SK-N-SH (cell line): Measurements from ENCODE around the gene VLDLR. TPM values are rescaled to one million over a fixed set of nuclear protein-coding genes. Genes with fewer than 3 reads are reported as not detected.

Source experiments
- CTCF ChIA-PET: fragments of 300-600, 350-600 bp; formaldehyde crosslinking; extraction: SDS; loops from one replicate; lab custom pipeline; 2021; lab: Yijun Ruan, JAX
- POLR2A ChIA-PET: fragments of 350-600 bp; sonication (Branson Sonifier 250); formaldehyde crosslinking; extraction: SDS; loops from one replicate; lab custom pipeline; 2020; ENCODE audit warnings: antibody characterized with exemption, inconsistent platforms; lab: Yijun Ruan, JAX
- DNase-seq: peaks from one replicate; pipeline ENCODE4 v3.0.0; 2012
- H2AFZ ChIP-seq: fragments of 200-600 bp; sonication (generic); 2 replicates; pipeline ENCODE4 v1.8.1; 2016; ENCODE audit warnings: antibody characterized with exemption, mild to moderate bottlenecking, low read depth
- H3F3A ChIP-seq: fragments of 200-600 bp; sonication (generic); replicated peaks from 2 replicates; pipeline ENCODE3; 2016; ENCODE audit warnings: antibody characterized with exemption, mild to moderate bottlenecking; ENCODE audit not compliant: insufficient read depth
- H3K27ac ChIP-seq, 2 experiments: fragments of 200-500 bp in 1 of 2; fragments of 200-600 bp in 1 of 2; sonication (Bioruptor generic) in 1 of 2; sonication (generic), shearing (Covaris generic) in 1 of 2; 2 replicates each; pipeline versions ENCODE4 v1.5.1 to v1.6.1; 2014 to 2016; ENCODE audit warnings: low read depth in 2 of 2, inconsistent platforms in 1 of 2, low read length in 1 of 2, mild to moderate bottlenecking in 1 of 2, mixed read lengths in 1 of 2
- H3K27me3 ChIP-seq: fragments of 200-600 bp; sonication (generic), shearing (Covaris generic); 2 replicates; pipeline ENCODE4 v1.6.1; 2016; ENCODE audit warnings: mixed run types; ENCODE audit not compliant: insufficient read depth
- H3K36me3 ChIP-seq, 2 experiments: fragments of 200-500 bp in 1 of 2; fragments of 200-600 bp in 1 of 2; sonication (Bioruptor generic) in 1 of 2; sonication (generic) in 1 of 2; replicated peaks in 1 of 2; 2 replicates each; pipeline versions ENCODE3 to v1.5.1; 2014 to 2016; ENCODE audit warnings: low read length in 1 of 2, mild to moderate bottlenecking in 1 of 2; ENCODE audit not compliant: insufficient read depth in 2 of 2, control insufficient read depth in 1 of 2
- H3K4me1 ChIP-seq, 2 experiments: fragments of 200-500 bp in 1 of 2; fragments of 200-600 bp in 1 of 2; sonication (Bioruptor generic) in 1 of 2; sonication (generic), shearing (Covaris generic) in 1 of 2; 2 replicates each; pipeline versions ENCODE4 v1.5.1 to v1.6.1; 2014 to 2016; ENCODE audit warnings: low read depth in 1 of 2, low read length in 1 of 2, mixed run types in 1 of 2; ENCODE audit not compliant: insufficient read depth in 2 of 2, control insufficient read depth in 1 of 2
- H3K4me2 ChIP-seq: fragments of 200-600 bp; sonication (generic), shearing (Covaris generic); 2 replicates; pipeline ENCODE4 v1.6.1; 2017; ENCODE audit warnings: mixed run types
- H3K4me3 ChIP-seq, 2 experiments: fragments of 200-500 bp in 1 of 2; fragments of 200-600 bp in 1 of 2; sonication (Bioruptor generic) in 1 of 2; sonication (generic), shearing (Covaris generic) in 1 of 2; 2 replicates each; pipeline versions ENCODE4 v1.5.1 to v1.8.1; 2014 to 2016; ENCODE audit warnings: low read depth in 2 of 2, inconsistent platforms in 1 of 2, low read length in 1 of 2, mild to moderate bottlenecking in 1 of 2, mixed read lengths in 1 of 2, moderate library complexity in 1 of 2
- H3K79me2 ChIP-seq: fragments of 200-600 bp; sonication (generic); 2 replicates; pipeline ENCODE4 v1.8.1; 2017; ENCODE audit warnings: mild to moderate bottlenecking; ENCODE audit not compliant: insufficient read depth
- H3K9ac ChIP-seq: fragments of 200-600 bp; sonication (generic); 2 replicates; pipeline ENCODE4 v1.6.1; 2017; ENCODE audit warnings: mixed run types
- H3K9me2 ChIP-seq: fragments of 200-600 bp; sonication (generic); 2 replicates; pipeline ENCODE4 v1.6.1; 2017; ENCODE audit warnings: mixed run types
- H3K9me3 ChIP-seq: fragments of 200-600 bp; sonication (generic); 2 replicates; pipeline ENCODE4 v1.6.1; 2017; ENCODE audit warnings: mixed run types, mild to moderate bottlenecking, moderate library complexity
- H4K20me1 ChIP-seq: fragments of 200-600 bp; sonication (generic); 2 replicates; pipeline ENCODE4 v1.6.1; 2017; ENCODE audit warnings: mild to moderate bottlenecking, mixed run types; ENCODE audit not compliant: insufficient read depth
- ELF1 ChIP-seq: IDR thresholded peaks from 2 replicates; pipeline ENCODE4 v1.4.0; 2012
- EP300 ChIP-seq, 2 experiments: IDR thresholded peaks; 2 replicates each; pipeline versions ENCODE4 v1.4.0 to v1.6.1; 2012; ENCODE audit warnings: borderline replicate concordance in 1 of 2, low read depth in 1 of 2, low read length in 1 of 2
- EZH2phosphoT487 ChIP-seq: fragments of 200-600 bp; sonication (generic); IDR thresholded peaks from 2 replicates; pipeline ENCODE4 v1.6.1; 2017; ENCODE audit warnings: low read depth, mixed run types, mild to moderate bottlenecking, antibody characterized with exemption, moderate library complexity, borderline replicate concordance
- FOXJ3 ChIP-seq: sonication (generic); formaldehyde crosslinking; IDR thresholded peaks from 2 replicates; pipeline ENCODE4 v1.5.1; 2020; ENCODE audit warnings: mild to moderate bottlenecking, missing genetic modification reagents
- IRF3 ChIP-seq: fragments of 150-350 bp; IDR thresholded peaks from 2 replicates; pipeline ENCODE4 v1.6.1; 2016; ENCODE audit warnings: mild to moderate bottlenecking, low read depth, low read length
- JUND ChIP-seq: IDR thresholded peaks from 2 replicates; pipeline ENCODE4 v1.4.0; 2012
- MEF2A ChIP-seq: IDR thresholded peaks from 2 replicates; pipeline ENCODE4 v1.4.0; 2012; ENCODE audit warnings: low read depth, borderline replicate concordance
- MXI1 ChIP-seq: IDR thresholded peaks from 2 replicates; pipeline ENCODE4 v1.6.1; 2012; ENCODE audit warnings: mild to moderate bottlenecking, low read depth, low read length, improper control_type of control experiment
- NFIC ChIP-seq: IDR thresholded peaks from 2 replicates; pipeline ENCODE4 v1.4.0; 2012; ENCODE audit warnings: borderline replicate concordance
- NRF1 ChIP-seq: IDR thresholded peaks from 2 replicates; pipeline ENCODE4 v1.6.1; 2012; ENCODE audit warnings: low read depth, mild to moderate bottlenecking, low read length
- PBX3 ChIP-seq: IDR thresholded peaks from 2 replicates; pipeline ENCODE4; 2012
- POLR2AphosphoS5 ChIP-seq: IDR thresholded peaks from 2 replicates; pipeline ENCODE4 v1.6.1; 2012; ENCODE audit warnings: low read depth, low read length
- RAD21 ChIP-seq: IDR thresholded peaks from 2 replicates; pipeline ENCODE4 v1.6.1; 2012; ENCODE audit warnings: mild to moderate bottlenecking, low read length
- RCOR1 ChIP-seq: fragments of 150-350 bp; IDR thresholded peaks from 2 replicates; pipeline ENCODE4 v1.6.1; 2017; ENCODE audit warnings: antibody characterized with exemption, low read length
- RXRA ChIP-seq: IDR thresholded peaks from 2 replicates; pipeline ENCODE4 v1.4.0; 2012; ENCODE audit warnings: low read depth, mild to moderate bottlenecking, borderline replicate concordance
- SIN3A ChIP-seq: IDR thresholded peaks from 2 replicates; pipeline ENCODE4 v1.6.1; 2012; ENCODE audit warnings: low read depth, mild to moderate bottlenecking, low read length, moderate library complexity, borderline replicate concordance
- TAF1 ChIP-seq: IDR thresholded peaks from 2 replicates; pipeline ENCODE4 v1.6.1; 2012; ENCODE audit warnings: low read depth, mild to moderate bottlenecking, low read length, moderate library complexity, borderline replicate concordance
- YY1 ChIP-seq: IDR thresholded peaks from 2 replicates; pipeline ENCODE4 v1.4.0; 2012; ENCODE audit warnings: low read depth, mild to moderate bottlenecking
- WGBS: methylation state at CpG from one replicate; pipeline ENCODE4 v1.1.6; 2017; ENCODE audit warnings: low lambda C conversion rate; 5-methylcytosine and 5-hydroxymethylcytosine counted together
- polyA plus RNA-seq, 3 experiments: library from polyadenylated mRNA; depleted of rRNA; stranded (reverse); fragments of >200 nt; gene quantifications; 2 replicates each; pipeline ENCODE4 v1.2.3, GENCODE V29; 2012
- TF ChIP-seq, protein P1 (sequence below): fragments of 200-600 bp; sonication (generic); IDR thresholded peaks from 2 replicates; pipeline ENCODE4 v1.6.1; 2017; ENCODE audit warnings: antibody characterized with exemption, mild to moderate bottlenecking, moderate library complexity
- TF ChIP-seq, protein P2 (sequence below): IDR thresholded peaks from 2 replicates; pipeline ENCODE4 v1.4.0; 2012; ENCODE audit warnings: low read depth, borderline replicate concordance

Gene VLDLR
- polyA plus RNA-seq, 1 of the 3 experiments (the other 2 are of a cell fraction): 9.2 TPM

GRCh38 chr9:2681981-2682380, 60.4 kb downstream of the VLDLR start:
- Histone ChIP-seq H3F3A (no peaks in the 10 kb centered on the region), H3K4me3 (no peak overlapping the region), H3K4me1 (no peaks in the 10 kb centered on the region), H3K9ac (no peak overlapping the region), H3K4me2 (no peak overlapping the region), H4K20me1 (no peaks in the 10 kb centered on the region), H2AFZ (no peak overlapping the region), H3K9me3 (no peaks in the 10 kb centered on the region), H3K36me3 (no peaks in the 10 kb centered on the region), H3K27me3 (no peaks in the 10 kb centered on the region), H3K9me2 (no peaks in the 10 kb centered on the region), H3K79me2 (no peaks in the 10 kb centered on the region), H3K27ac (no peak overlapping the region)
- 91% methylated on average over 1 of the region's 1 CpG for WGBS
- ChIA-PET POLR2A (no interaction called here), CTCF (no interaction called here)
- no peak for TF ChIP-seq YY1
- no peak for TF ChIP-seq NRF1
- TF ChIP-seq IRF3: no peak
- TF ChIP-seq FOXJ3 (CRISPR knock-in tag): no peak
- TF ChIP-seq, protein P1, sequence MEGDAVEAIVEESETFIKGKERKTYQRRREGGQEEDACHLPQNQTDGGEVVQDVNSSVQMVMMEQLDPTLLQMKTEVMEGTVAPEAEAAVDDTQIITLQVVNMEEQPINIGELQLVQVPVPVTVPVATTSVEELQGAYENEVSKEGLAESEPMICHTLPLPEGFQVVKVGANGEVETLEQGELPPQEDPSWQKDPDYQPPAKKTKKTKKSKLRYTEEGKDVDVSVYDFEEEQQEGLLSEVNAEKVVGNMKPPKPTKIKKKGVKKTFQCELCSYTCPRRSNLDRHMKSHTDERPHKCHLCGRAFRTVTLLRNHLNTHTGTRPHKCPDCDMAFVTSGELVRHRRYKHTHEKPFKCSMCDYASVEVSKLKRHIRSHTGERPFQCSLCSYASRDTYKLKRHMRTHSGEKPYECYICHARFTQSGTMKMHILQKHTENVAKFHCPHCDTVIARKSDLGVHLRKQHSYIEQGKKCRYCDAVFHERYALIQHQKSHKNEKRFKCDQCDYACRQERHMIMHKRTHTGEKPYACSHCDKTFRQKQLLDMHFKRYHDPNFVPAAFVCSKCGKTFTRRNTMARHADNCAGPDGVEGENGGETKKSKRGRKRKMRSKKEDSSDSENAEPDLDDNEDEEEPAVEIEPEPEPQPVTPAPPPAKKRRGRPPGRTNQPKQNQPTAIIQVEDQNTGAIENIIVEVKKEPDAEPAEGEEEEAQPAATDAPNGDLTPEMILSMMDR: no peak
- no peak for TF ChIP-seq POLR2AphosphoS5
- TF ChIP-seq, protein P2, sequence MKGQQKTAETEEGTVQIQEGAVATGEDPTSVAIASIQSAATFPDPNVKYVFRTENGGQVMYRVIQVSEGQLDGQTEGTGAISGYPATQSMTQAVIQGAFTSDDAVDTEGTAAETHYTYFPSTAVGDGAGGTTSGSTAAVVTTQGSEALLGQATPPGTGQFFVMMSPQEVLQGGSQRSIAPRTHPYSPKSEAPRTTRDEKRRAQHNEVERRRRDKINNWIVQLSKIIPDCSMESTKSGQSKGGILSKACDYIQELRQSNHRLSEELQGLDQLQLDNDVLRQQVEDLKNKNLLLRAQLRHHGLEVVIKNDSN: no peak
- TF ChIP-seq TAF1: no peak
- TF ChIP-seq MXI1: no peak
- TF ChIP-seq JUND: no peak
- no peak for TF ChIP-seq EZH2phosphoT487
- TF ChIP-seq RAD21: no peak
- no peak for TF ChIP-seq EP300 (IDR thresholded peaks at IDR 0.05; ENCODE audit: borderline replicate concordance in 1 of 2, low read depth in 1 of 2, low read length in 1 of 2)
- no peak for TF ChIP-seq ELF1
- no peak for TF ChIP-seq MEF2A
- TF ChIP-seq NFIC: no peak
- TF ChIP-seq PBX3: no peak
- TF ChIP-seq SIN3A: no peak
- TF ChIP-seq RXRA: no peak
- TF ChIP-seq RCOR1: no peak
- no peak for DNase-seq
